Fibroblast of the conjunctiva (primary cell): Measurements from ENCODE around the gene RORB.

ENCODE experiments used
- DNase-seq: peaks from one replicate; pipeline ENCODE4 v3.0.0-alpha.2; 2010; ENCODE audit warnings: low read depth

RORB gene

GRCh38 chr9:74719306-74719705 is 222.2 kb downstream of the RORB start:
- DNase-seq: no peak

DNA sequence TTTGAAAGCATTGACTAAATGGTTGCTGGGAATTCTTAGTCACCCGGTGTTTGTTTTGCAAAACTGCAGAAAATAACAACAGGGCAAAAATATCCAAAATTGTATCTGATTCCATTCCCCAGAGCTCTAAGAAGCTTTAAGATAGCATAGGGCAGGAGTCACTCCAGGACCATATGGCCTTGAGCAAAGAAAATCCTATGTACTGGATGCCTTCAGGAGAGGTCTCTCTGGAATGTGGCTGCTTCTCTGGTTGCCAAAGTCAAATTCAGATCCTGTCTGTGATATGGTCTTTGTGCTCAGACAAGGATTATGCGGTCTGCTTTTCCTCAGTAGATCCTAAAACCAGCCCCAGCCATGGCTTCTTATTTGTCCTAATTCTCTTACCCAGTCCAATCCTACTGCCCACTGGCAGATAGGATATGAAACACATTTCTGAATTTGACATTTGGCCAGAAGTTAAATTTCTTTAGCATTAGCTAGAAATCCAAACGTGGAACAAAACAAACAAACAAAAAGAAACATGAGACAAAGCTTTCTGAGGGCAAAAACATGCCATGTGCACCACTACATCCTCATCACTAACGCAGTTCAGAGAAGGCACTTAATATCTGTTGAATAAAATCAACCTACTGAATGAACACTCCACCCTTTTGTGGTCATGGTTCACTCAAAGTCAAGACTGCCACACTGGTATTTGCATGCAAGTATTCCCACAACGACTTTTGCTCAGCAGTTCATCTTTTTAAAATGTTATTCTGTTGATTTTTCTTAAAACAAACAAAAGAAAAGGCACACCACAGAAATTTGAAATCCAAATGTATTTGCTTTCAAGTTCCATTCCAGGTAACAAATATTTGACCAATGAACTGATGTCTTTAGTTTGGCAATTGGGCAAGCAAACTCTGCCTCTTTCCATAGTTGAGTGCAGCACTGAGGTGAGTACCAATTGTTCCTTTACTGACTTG is 224.8 kb downstream of the RORB start:
- no peak for DNase-seq

DNA sequence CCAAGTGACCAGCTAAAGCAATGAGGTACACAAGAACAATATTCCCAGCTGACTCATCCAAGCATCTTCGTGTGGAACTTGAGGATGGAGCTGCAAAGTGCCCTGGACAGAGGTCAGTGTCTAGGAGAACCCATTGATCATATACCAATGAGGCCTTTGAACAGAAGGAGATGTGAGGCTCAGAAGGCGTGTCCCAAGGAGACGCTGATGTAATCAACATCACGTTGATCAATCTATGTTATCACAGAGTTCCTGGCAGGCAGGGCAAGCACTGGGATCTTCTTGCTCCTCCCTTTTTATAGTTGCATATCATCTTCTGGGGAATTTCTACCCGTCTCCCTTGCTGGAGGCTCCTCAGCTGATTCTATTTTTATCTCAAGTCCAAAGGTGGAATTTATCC is 227.2 kb downstream of the RORB start:
- no peak for DNase-seq

DNA sequence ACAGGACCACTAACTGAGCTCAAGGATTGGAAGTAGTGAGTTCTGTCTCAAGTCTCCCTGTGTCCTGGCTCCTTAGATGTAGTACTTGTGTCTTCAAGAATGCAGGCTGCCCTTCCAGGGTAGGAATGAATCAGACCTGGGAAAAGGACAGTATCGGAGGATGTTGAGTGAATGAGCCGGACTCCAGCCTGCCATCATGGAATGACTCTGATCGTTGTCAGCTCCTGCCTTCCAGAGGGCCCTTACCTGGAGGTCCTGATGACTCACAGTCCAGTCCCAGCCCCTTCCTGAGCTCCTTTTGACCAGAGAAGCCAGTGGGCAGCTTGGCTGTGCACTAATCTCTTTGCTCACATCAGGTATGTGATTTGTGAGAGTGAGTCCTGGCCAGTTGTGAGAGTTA is 229.4 kb downstream of the RORB start:
- DNase-seq: no peak

- DNase-seq: no peak
These were observed 231.0 kb downstream of the RORB start for GRCh38 chr9:74728176-74728575.

- peak; percentile 39 for DNase-seq
These were observed 232.1 kb downstream of the RORB start for GRCh38 chr9:74729136-74729695.

DNA sequence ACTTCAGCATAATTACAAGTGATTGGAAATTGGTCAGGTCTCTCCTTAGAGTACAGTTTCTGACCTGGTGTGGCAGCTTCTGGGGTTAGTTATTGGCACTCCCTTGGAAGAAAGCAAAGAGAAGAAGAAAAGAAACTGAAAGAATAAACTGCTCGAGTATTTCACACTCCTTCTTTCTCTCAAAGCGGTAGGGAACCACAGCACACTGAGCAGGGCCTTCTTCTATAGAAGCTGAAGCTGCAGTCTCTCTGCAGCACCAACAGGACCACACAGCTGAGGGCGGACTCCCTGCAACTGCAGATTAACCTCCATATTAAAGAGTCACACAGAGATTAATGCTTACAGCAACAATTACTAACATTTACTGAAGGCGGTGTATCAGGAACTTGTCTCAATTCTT is 238.6 kb downstream of the RORB start:
- no peak for DNase-seq

DNA sequence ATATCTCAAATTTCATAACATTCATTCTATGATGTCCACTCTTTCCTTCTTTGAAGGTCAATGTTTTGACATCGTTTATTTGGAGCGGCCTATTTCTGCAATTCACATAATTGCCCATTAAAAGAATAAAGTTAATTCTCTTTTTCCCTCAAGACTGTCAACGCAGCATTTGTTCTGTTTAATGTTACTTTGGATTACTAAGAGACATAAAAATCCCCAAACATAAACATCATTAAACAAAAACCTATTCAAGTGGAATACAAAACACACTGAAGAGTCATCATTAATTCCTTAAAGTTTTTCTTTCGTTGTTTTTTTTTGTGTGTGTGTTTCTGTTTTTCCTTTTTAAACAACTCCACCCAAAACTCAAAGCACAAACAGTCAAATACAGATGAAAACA is 239.5 kb downstream of the RORB start:
- no peak for DNase-seq

DNA sequence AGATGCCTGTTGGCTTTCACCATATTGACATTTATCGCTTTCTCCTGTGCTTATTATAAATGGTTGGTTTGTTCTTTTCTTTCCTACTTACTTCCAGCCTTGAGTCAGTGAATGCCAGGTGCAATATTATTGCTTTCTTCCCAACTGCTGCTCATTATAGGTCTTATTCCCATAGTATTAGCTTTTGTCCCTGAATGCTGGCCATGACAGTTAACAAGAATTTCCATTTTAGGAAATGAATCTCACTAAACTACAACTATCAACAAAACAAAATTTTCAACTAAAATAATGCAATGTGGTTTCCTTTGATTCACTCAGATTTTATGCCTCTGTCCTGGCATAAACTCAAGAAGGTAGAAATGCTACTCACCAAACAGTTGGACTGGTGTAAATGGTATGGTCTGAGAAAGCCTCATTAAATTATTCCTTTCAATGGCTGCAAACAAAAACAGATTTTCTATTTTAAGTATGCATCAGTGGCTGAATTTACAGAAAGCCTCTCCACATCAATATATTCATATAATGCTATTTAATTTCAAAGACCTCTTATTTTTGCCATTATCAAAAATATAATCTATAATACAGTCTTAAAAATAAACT is 245.2 kb downstream of the RORB start:
- no peak for DNase-seq
